ENCODE data around the gene TNNI3K.

- TF ChIP-seq RAD21 (IDR thresholded peaks at IDR 0.05; ENCODE audit: low read depth) (no peak), REST (IDR thresholded peaks at IDR 0.05; ENCODE audit: low read depth) (no peak), CTCF (IDR thresholded peaks at IDR 0.05 in 2 of 3, conservative IDR thresholded peaks at IDR 0.05 in 1 of 3; ENCODE audit: borderline replicate concordance in 1 of 3, insufficient read depth in 1 of 3, low read depth in 2 of 3, low read length in 2 of 3) (no peak), ZBTB33 (IDR thresholded peaks at IDR 0.05; ENCODE audit: extremely low read depth, insufficient replicate concordance, low read length) (no peak), POLR2A (IDR thresholded peaks at IDR 0.05; ENCODE audit: borderline replicate concordance, extremely low read depth, insufficient read depth, insufficient read length) (no peak), FOSL1 (IDR thresholded peaks at IDR 0.05; ENCODE audit: low read depth) (no peak), JUND (IDR thresholded peaks at IDR 0.05) (no peak), EZH2 (IDR thresholded peaks at IDR 0.05) (no peak), EZH2phosphoT487 (IDR thresholded peaks at IDR 0.05; ENCODE audit: borderline replicate concordance) (no peak)
Observed at GRCh38 chr1:74406759-74407158, 171.6 kb downstream of the TNNI3K start.
